ENCODE data around the gene SPATA33. TPM values are rescaled to one million over a fixed set of nuclear protein-coding genes. Genes with fewer than 3 reads are reported as not detected.

SPATA33 gene
- total RNA-seq: 3.2 and 3.3 TPM in 2 replicates

DNA sequence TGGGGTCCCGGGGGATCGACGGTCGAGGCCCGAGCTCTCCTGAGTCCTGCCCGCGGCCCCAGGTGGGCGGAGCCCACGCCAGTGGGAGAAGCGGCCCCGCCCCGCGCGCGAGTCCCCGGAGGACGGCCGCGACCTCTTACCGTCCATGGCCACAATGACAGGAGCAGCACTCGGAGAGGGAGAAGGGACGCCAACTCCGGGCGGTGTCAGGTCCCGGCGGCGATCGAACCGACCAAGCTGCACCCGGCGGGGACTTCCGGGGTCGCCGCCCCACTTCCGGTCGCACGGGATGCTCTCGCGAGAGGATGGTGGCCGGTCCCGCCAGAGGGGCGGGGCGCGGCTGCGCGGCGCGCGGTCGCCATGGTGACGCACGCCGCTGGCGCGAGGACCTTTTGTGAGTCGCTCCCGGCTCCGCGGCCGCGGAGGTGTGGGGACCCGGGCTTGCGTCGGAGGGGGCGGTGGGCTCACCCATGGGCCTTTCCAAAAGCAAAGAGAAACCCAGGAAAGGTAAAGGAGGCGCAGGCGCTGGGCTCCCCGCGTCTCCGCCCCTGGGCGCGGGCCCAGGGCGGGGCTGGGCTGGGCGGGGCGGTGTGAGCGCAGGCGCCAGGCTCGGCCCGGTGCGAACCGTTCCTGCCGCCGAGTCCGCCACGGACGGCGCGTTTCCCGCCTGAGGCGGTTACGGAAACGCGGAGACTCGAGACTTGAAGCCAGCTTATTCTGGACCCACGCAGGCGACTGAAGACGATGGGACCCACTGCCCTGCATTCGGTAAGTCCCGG lies at the start of gene SPATA33, which contains the start of gene CHMP1A:
TSS of gene SPATA33 (plus strand) at position 395 of the 779 bp plus-strand sequence. CDS start at position 471, 76 bp downstream.
TSS of gene CHMP1A (minus strand) at position 267 of the 779 bp plus-strand sequence. CDS start at position 147, 120 bp downstream.
- Histone ChIP-seq H2AFZ (ENCODE audit: low read length) (peak within 1 kb of the TSS; percentile 96), H3K27me3 (ENCODE audit: insufficient read depth, low read length) (no peaks in the 10 kb centered on the region), H3K27ac (ENCODE audit: low read depth, low read length) (peak within 1 kb of the TSS; percentile 78), H3K4me1 (ENCODE audit: insufficient read depth, low read length) (peaks cover 14% of the 10 kb centered on the region), H3K4me3 (ENCODE audit: insufficient read depth, low read length) (peak within 1 kb of the TSS; percentile 94), H4K20me1 (ENCODE audit: insufficient read depth, low read length) (peaks cover 15% of the 10 kb centered on the region), H3K36me3 (ENCODE audit: insufficient read depth, low read length) (peaks cover 14% of the 10 kb centered on the region), H3K4me2 (ENCODE audit: insufficient read depth, low read length) (peak within 1 kb of the TSS; percentile 99), H3K9me3 (ENCODE audit: low read depth, low read length) (no peaks in the 10 kb centered on the region), H3K79me2 (ENCODE audit: insufficient read depth, low read length) (peaks cover 64% of the 10 kb centered on the region)
- DNase-seq (ENCODE audit: insufficient read length, low spot score, missing footprints): peak; percentile 100
- no peak for TF ChIP-seq CTCF (IDR thresholded peaks at IDR 0.05; ENCODE audit: extremely low read depth, low read depth, low read length)

DNA sequence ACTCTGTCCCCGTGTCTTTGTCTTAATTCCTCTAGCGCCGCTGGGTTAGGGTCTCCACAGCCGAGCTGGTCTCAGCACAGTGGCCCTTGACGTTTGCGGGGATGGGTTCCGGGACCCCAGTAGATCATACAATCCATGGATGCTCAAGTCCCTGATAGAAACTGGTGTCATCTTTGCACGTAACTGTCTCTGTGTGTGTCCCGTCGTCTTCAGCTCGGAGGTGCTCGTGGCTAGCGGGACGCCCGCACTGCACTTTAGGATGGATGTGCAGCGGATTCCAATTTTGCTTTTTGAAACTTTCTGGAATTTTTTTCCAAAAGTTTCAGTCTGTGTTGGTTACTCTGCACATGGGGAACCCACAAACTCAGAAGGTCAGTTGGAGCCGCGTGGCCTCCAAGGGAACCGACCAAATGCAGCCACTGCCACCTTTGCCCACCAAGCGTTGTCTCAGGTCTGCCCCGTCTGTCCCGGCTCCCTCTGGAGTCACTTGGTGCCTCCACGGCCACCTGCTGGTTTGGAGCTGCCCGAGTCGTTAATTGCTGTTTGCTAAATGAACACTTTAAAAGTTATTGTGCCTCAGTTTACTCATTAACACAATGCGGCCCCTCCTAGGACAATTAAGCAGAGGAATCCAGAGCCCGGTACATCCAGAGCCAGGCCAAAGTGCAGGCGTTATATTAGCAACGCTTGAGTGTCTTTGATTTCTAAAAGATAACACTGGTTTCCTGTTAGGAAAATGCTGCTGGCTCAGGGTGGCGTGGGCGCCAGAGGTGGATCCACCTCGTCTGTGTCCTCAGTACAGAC lies 49.5 kb upstream of the SPATA33 start:
- no peak overlapping the region for H2AFZ ChIP-seq (ENCODE audit: low read length)
- TF ChIP-seq CTCF (IDR thresholded peaks at IDR 0.05; ENCODE audit: extremely low read depth, low read depth, low read length): no peak
- no peak overlapping the region for H3K27ac ChIP-seq (ENCODE audit: low read depth, low read length)
- no peaks in the 10 kb centered on the region for H3K36me3 ChIP-seq (ENCODE audit: insufficient read depth, low read length)
- H4K20me1 ChIP-seq (ENCODE audit: insufficient read depth, low read length): no peaks in the 10 kb centered on the region
- no peaks in the 10 kb centered on the region for H3K27me3 ChIP-seq (ENCODE audit: insufficient read depth, low read length)
- no peak overlapping the region for H3K4me3 ChIP-seq (ENCODE audit: insufficient read depth, low read length)
- H3K4me2 ChIP-seq (ENCODE audit: insufficient read depth, low read length): no peak overlapping the region
- no peaks in the 10 kb centered on the region for H3K9me3 ChIP-seq (ENCODE audit: low read depth, low read length)
- no peaks in the 10 kb centered on the region for H3K79me2 ChIP-seq (ENCODE audit: insufficient read depth, low read length)
- no peak for DNase-seq (ENCODE audit: insufficient read length, low spot score, missing footprints)
- H3K4me1 ChIP-seq (ENCODE audit: insufficient read depth, low read length): peaks cover 4% of the 10 kb centered on the region

GRCh38 chr16:89610108-89610453 lies 47.6 kb upstream of the SPATA33 start:
- no peaks in the 10 kb centered on the region for H3K9me3 ChIP-seq (ENCODE audit: low read depth, low read length)
- no peak for TF ChIP-seq CTCF (IDR thresholded peaks at IDR 0.05; ENCODE audit: extremely low read depth, low read depth, low read length)
- H3K4me2 ChIP-seq (ENCODE audit: insufficient read depth, low read length): no peak overlapping the region
- peaks cover 3% of the 10 kb centered on the region for H3K4me1 ChIP-seq (ENCODE audit: insufficient read depth, low read length)
- no peaks in the 10 kb centered on the region for H3K36me3 ChIP-seq (ENCODE audit: insufficient read depth, low read length)
- DNase-seq (ENCODE audit: insufficient read length, low spot score, missing footprints): no peak
- no peak overlapping the region for H3K27ac ChIP-seq (ENCODE audit: low read depth, low read length)
- no peak overlapping the region for H3K4me3 ChIP-seq (ENCODE audit: insufficient read depth, low read length)
- no peaks in the 10 kb centered on the region for H4K20me1 ChIP-seq (ENCODE audit: insufficient read depth, low read length)
- H3K79me2 ChIP-seq (ENCODE audit: insufficient read depth, low read length): no peaks in the 10 kb centered on the region
- H2AFZ ChIP-seq (ENCODE audit: low read length): no peak overlapping the region
- H3K27me3 ChIP-seq (ENCODE audit: insufficient read depth, low read length): no peaks in the 10 kb centered on the region

Data from osteoblast (primary cell).